Liver (tissue), 9 donors: ENCODE results near the gene STK11IP. TPM values are rescaled to one million over a fixed set of nuclear protein-coding genes. Genes with fewer than 3 reads are reported as not detected.

Experiments
- DNase-seq: peaks from one replicate; pipeline ENCODE4 v3.0.0-alpha.2; 2017; ENCODE audit warnings: low spot score
- H3K27ac ChIP-seq, 2 donors: one replicate each; pipeline ENCODE4 v1.7.0; 2013; ENCODE audit warnings: inconsistent platforms in 2 of 2, low read length in 2 of 2, control low read depth in 1 of 2, low read depth in 1 of 2, mild to moderate bottlenecking in 1 of 2
- H3K27me3 ChIP-seq, 4 donors: one replicate each; pipeline versions ENCODE4 v1.6.1 to v1.7.0; 2013; ENCODE audit warnings: low read length in 3 of 4, inconsistent platforms in 1 of 4, mild to moderate bottlenecking in 1 of 4, moderate library complexity in 1 of 4; ENCODE audit not compliant: control insufficient read depth in 4 of 4, insufficient read depth in 4 of 4
- H3K36me3 ChIP-seq, 4 donors: one replicate each; pipeline versions ENCODE4 v1.6.1 to v1.7.0; 2013; ENCODE audit warnings: low read length in 3 of 4, mild to moderate bottlenecking in 3 of 4, low read depth in 1 of 4, moderate library complexity in 1 of 4; ENCODE audit not compliant: control insufficient read depth in 4 of 4, insufficient read depth in 3 of 4
- H3K4me1 ChIP-seq, 4 donors: one replicate each; pipeline versions ENCODE4 v1.6.1 to v1.7.0; 2013; ENCODE audit warnings: low read length in 3 of 4, mild to moderate bottlenecking in 3 of 4, moderate library complexity in 1 of 4; ENCODE audit not compliant: control insufficient read depth in 4 of 4, insufficient read depth in 4 of 4
- H3K4me3 ChIP-seq, 3 donors: one replicate each; pipeline versions ENCODE4 v1.6.1 to v1.7.0; 2013; ENCODE audit warnings: low read length in 3 of 3, control low read depth in 1 of 3, low read depth in 1 of 3, mild to moderate bottlenecking in 1 of 3
- H3K9ac ChIP-seq, 2 donors: one replicate each; pipeline ENCODE4 v1.7.0; 2013; ENCODE audit warnings: low read length in 2 of 2, mild to moderate bottlenecking in 2 of 2, moderate library complexity in 2 of 2, control low read depth in 1 of 2, low read depth in 1 of 2
- H3K9me3 ChIP-seq, 4 donors: one replicate each; pipeline versions ENCODE4 v1.6.1 to v1.7.0; 2013; ENCODE audit warnings: low read length in 3 of 4; ENCODE audit not compliant: control insufficient read depth in 4 of 4
- EGR1 ChIP-seq, 2 donors: IDR thresholded peaks; 2 replicates each; pipeline ENCODE4 v1.6.1; 2016 to 2018; ENCODE audit warnings: antibody characterized with exemption in 2 of 2, low read depth in 2 of 2
- FOXA1 ChIP-seq: IDR thresholded peaks from 2 replicates; pipeline ENCODE4 v1.6.1; 2016; ENCODE audit warnings: antibody characterized with exemption
- FOXA2 ChIP-seq: IDR thresholded peaks from 2 replicates; pipeline ENCODE4 v1.6.1; 2016; ENCODE audit warnings: antibody characterized with exemption
- GABPA ChIP-seq, 2 donors: IDR thresholded peaks in 1 of 2; conservative IDR thresholded peaks in 1 of 2; 2 replicates each; pipeline ENCODE4 v1.6.1; 2016; ENCODE audit warnings: antibody characterized with exemption in 2 of 2, mild to moderate bottlenecking in 1 of 2, moderate library complexity in 1 of 2
- JUND ChIP-seq, 2 donors: IDR thresholded peaks; 2 replicates each; pipeline ENCODE4 v1.6.1; 2016; ENCODE audit warnings: antibody characterized with exemption in 2 of 2
- NR2F2 ChIP-seq: IDR thresholded peaks from 2 replicates; pipeline ENCODE4 v1.6.1; 2016; ENCODE audit warnings: antibody characterized with exemption
- RAD21 ChIP-seq, 2 donors: IDR thresholded peaks; 2 replicates each; pipeline ENCODE4 v1.6.1; 2016; ENCODE audit warnings: antibody characterized with exemption in 2 of 2, mild to moderate bottlenecking in 2 of 2
- REST ChIP-seq: IDR thresholded peaks from 2 replicates; pipeline ENCODE4 v1.6.1; 2016; ENCODE audit warnings: antibody characterized with exemption, mild to moderate bottlenecking
- RXRA ChIP-seq, 2 donors: IDR thresholded peaks; 2 replicates each; pipeline ENCODE4 v1.6.1; 2017 to 2018; ENCODE audit warnings: antibody characterized with exemption in 2 of 2, mild to moderate bottlenecking in 1 of 2
- SP1 ChIP-seq: IDR thresholded peaks from 2 replicates; pipeline ENCODE4 v1.6.1; 2018; ENCODE audit warnings: antibody characterized with exemption, mild to moderate bottlenecking
- TAF1 ChIP-seq: conservative IDR thresholded peaks from 2 replicates; pipeline ENCODE4 v1.6.1; 2016; ENCODE audit warnings: antibody characterized with exemption, mild to moderate bottlenecking
- YY1 ChIP-seq: IDR thresholded peaks from 2 replicates; pipeline ENCODE4 v1.6.1; 2016; ENCODE audit warnings: antibody characterized with exemption, mild to moderate bottlenecking
- WGBS: extraction: QIAGEN DNeasy Blood & Tissue Kit; methylation state at CpG from one replicate; pipeline ENCODE4 v1.1.7; 2013; 5-methylcytosine and 5-hydroxymethylcytosine counted together
- polyA plus RNA-seq, 2 donors: library from polyadenylated mRNA; stranded (reverse) in 1 of 2; unstranded in 1 of 2; fragments of 200-250 nt in 1 of 2; fragments of >200 nt in 1 of 2; fragmentation: Nextera tagmentation in 1 of 2; extraction: Ambion mirVana in 1 of 2; gene quantifications; one replicate each; pipeline versions ENCODE4 v1.2.1 to v1.2.3, GENCODE V29; 2013 to 2015
- total RNA-seq, 2 donors: library from RNA; depleted of rRNA; stranded (reverse); fragments of >200 nt; gene quantifications; one replicate each; pipeline ENCODE4 v1.2.3, GENCODE V29; 2014
- TF ChIP-seq, protein P1 (sequence below): IDR thresholded peaks from 2 replicates; pipeline ENCODE4 v1.6.1; 2016; ENCODE audit warnings: antibody characterized with exemption
- TF ChIP-seq, protein P2 (sequence below): IDR thresholded peaks from 2 replicates; pipeline ENCODE4 v1.6.1; 2016; ENCODE audit warnings: antibody characterized with exemption
- TF ChIP-seq, protein P3 (sequence below): IDR thresholded peaks from 2 replicates; pipeline ENCODE4 v1.6.1; 2016; ENCODE audit warnings: antibody characterized with exemption
- donor health status: healthy.
- donor health status: healthy.
- donor health status: healthy.
- donor health status: healthy.
- donor health status: healthy.

The STK11IP gene
- total and polyA plus RNA-seq, 4 donors: 2.9 to 8.4 (median 6.4) TPM

DNA sequence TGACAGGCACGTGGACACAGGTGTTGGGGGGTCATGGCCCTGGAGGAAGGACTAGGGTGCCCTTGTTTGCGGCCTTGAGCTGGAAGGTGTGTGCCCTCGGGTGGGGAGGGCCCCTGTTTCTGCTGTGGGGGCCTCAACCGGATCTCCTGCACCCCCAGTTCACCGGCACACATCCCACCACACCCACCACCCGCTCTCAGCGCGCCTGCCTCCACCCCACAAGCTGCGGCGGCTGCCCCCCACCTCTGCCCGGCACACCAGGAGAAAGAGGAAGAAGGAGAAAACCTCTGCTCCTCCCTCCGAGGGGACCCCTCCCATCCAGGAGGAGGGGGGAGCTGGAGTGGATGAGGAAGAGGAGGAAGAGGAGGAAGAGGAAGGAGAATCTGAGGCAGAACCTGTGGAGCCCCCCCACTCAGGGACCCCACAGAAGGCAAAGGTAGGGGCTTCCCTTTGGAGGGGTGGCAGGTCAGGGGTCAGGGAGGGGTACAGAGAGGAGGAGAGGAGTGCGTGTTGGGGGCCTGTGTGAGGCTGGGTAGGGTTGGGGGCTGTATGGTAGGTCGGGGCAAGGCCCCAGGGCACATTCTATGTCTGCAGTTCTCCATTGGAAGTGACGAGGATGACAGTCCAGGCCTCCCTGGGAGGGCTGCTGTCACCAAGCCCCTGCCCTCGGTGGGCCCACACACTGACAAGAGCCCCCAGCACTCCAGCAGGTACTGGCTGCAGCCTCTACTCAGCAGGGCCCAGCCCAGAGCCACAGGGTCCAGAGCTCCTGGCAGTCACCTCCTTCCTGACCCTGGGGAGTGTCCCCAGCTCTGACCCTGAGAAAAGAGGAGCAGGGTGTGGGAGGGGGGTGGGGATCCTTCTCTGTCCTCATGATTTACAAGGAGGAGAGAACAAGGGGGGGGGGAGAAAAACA lies 31.6 kb downstream of the STK11IP start:
- H3K4me1 ChIP-seq: peaks cover 0 to 5% (median 4%) of the 10 kb centered on the region in 4 donors
- no peaks in the 10 kb centered on the region for H3K36me3 ChIP-seq
- TF ChIP-seq FOXA2 (no peak), EGR1 (IDR thresholded peaks at IDR 0.05; ENCODE audit: low read depth in 2 of 2) (no peak), SP1 (no peak)
- TF ChIP-seq, protein P1, sequence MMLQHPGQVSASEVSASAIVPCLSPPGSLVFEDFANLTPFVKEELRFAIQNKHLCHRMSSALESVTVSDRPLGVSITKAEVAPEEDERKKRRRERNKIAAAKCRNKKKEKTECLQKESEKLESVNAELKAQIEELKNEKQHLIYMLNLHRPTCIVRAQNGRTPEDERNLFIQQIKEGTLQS: no peak
- H3K27me3 ChIP-seq: no peaks in the 10 kb centered on the region
- WGBS: 68% methylated on average over 16 of the region's 16 CpGs
- H3K9me3 ChIP-seq: no peaks in the 10 kb centered on the region
- DNase-seq: no peak
- no peak overlapping the region for H3K9ac ChIP-seq
- H3K27ac ChIP-seq: no peak overlapping the region
- no peak overlapping the region for H3K4me3 ChIP-seq

- Histone ChIP-seq H3K4me1 (peaks cover 0 to 5% (median 4%) of the 10 kb centered on the region in 4 donors), H3K36me3 (no peaks in the 10 kb centered on the region), H3K27ac (no peak overlapping the region), H3K9ac (no peak overlapping the region), H3K9me3 (no peaks in the 10 kb centered on the region), H3K4me3 (no peak overlapping the region), H3K27me3 (no peaks in the 10 kb centered on the region)
- TF ChIP-seq RXRA (IDR thresholded peaks at IDR 0.05) (no peak), NR2F2 (no peak), FOXA1 (no peak), TAF1 (no peak), GABPA (IDR thresholded peaks at IDR 0.05 in 1 of 2, conservative IDR thresholded peaks at IDR 0.05 in 1 of 2) (no peak), JUND (IDR thresholded peaks at IDR 0.05) (no peak), SP1 (no peak), RAD21 (IDR thresholded peaks at IDR 0.05) (no peak), REST (no peak), YY1 (no peak), FOXA2 (no peak), EGR1 (IDR thresholded peaks at IDR 0.05; ENCODE audit: low read depth in 2 of 2) (no peak)
- TF ChIP-seq, protein P2, sequence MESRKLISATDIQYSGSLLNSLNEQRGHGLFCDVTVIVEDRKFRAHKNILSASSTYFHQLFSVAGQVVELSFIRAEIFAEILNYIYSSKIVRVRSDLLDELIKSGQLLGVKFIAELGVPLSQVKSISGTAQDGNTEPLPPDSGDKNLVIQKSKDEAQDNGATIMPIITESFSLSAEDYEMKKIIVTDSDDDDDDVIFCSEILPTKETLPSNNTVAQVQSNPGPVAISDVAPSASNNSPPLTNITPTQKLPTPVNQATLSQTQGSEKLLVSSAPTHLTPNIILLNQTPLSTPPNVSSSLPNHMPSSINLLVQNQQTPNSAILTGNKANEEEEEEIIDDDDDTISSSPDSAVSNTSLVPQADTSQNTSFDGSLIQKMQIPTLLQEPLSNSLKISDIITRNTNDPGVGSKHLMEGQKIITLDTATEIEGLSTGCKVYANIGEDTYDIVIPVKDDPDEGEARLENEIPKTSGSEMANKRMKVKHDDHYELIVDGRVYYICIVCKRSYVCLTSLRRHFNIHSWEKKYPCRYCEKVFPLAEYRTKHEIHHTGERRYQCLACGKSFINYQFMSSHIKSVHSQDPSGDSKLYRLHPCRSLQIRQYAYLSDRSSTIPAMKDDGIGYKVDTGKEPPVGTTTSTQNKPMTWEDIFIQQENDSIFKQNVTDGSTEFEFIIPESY: no peak
- TF ChIP-seq, protein P3, sequence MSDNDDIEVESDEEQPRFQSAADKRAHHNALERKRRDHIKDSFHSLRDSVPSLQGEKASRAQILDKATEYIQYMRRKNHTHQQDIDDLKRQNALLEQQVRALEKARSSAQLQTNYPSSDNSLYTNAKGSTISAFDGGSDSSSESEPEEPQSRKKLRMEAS: no peak
- TF ChIP-seq, protein P1: no peak
- no peak for DNase-seq
- 87% methylated on average over 20 of the region's 20 CpGs for WGBS
Measured at GRCh38 chr2:219629976-219630695, 32.5 kb downstream of the STK11IP start.
